MCF 10A (cell line): ENCODE data around the gene UBXN2A. TPM values are rescaled to one million over a fixed set of nuclear protein-coding genes. Genes with fewer than 3 reads are reported as not detected.

Experiments
- Bru-seq: library from RNA; stranded (reverse); fragments of 400-500 nt; gene quantifications from one replicate; lab custom pipeline; 2021; lab: Mats Ljungman, UMichigan
- BruChase-seq, 2 experiments: library from RNA; stranded (reverse); fragments of 400-500 nt; gene quantifications; one replicate each; lab custom pipeline; 2021; lab: Mats Ljungman, UMichigan
- BruUV-seq: library from RNA; stranded (reverse); fragments of 400-500 nt; replicated peaks from 2 replicates; lab custom pipeline; 2021; lab: Mats Ljungman, UMichigan
- CTCF ChIA-PET: fragments of 300-600 bp; sonication (Branson Sonifier 250); formaldehyde crosslinking; extraction: SDS; loops from one replicate; lab custom pipeline; 2021; ENCODE audit warnings: antibody characterized with exemption, inconsistent platforms; lab: Yijun Ruan, JAX
- POLR2A ChIA-PET: fragments of 300-600, 350-650 bp; sonication (Branson Sonifier 250); formaldehyde crosslinking; extraction: SDS; loops from one replicate; lab custom pipeline; 2020; ENCODE audit warnings: antibody characterized with exemption, inconsistent platforms; lab: Yijun Ruan, JAX
- DNase-seq: peaks from one replicate; pipeline ENCODE4 v3.0.0-alpha.2; 2018; ENCODE audit not compliant: unreplicated experiment
- H3K27ac Mint-ChIP-seq: one replicate; pipeline ENCODE4 v1.8.0; 2022; ENCODE audit warnings: mild to moderate bottlenecking, low read depth, mixed read lengths; ENCODE audit not compliant: unreplicated experiment
- H3K27me3 Mint-ChIP-seq: one replicate; pipeline ENCODE4 v1.8.0; 2022; ENCODE audit warnings: mixed read lengths; ENCODE audit not compliant: insufficient read depth, unreplicated experiment
- H3K36me3 Mint-ChIP-seq: one replicate; pipeline ENCODE4 v1.8.0; 2022; ENCODE audit warnings: mild to moderate bottlenecking, moderate library complexity, mixed read lengths; ENCODE audit not compliant: insufficient read depth, unreplicated experiment
- H3K4me1 Mint-ChIP-seq: one replicate; pipeline ENCODE4 v1.8.0; 2022; ENCODE audit warnings: mixed read lengths; ENCODE audit not compliant: insufficient read depth, unreplicated experiment
- H3K4me3 Mint-ChIP-seq: one replicate; pipeline ENCODE4 v1.8.0; 2022; ENCODE audit warnings: mild to moderate bottlenecking, moderate library complexity, mixed read lengths; ENCODE audit not compliant: unreplicated experiment
- H3K9me3 Mint-ChIP-seq: one replicate; pipeline ENCODE4 v1.8.0; 2022; ENCODE audit warnings: mixed read lengths; ENCODE audit not compliant: unreplicated experiment
- CTCF ChIP-seq: fragments of 200-600 bp; IDR thresholded peaks from one replicate; pipeline ENCODE4 v1.8.0; 2022; ENCODE audit warnings: antibody characterized with exemption, mild to moderate bottlenecking; ENCODE audit not compliant: unreplicated experiment
- intact Hi-C: fragments of 100-400 bp; cut with micrococcal nuclease; formaldehyde crosslinking; loops from 2 replicates; pipeline ENCODE4 v1.14.1; 2022
- long read RNA-seq: library from polyadenylated mRNA; stranded (forward); transcript quantifications from one replicate; pipeline ENCODE4 v2.0.0, GENCODE V29; 2022
- total RNA-seq: library from RNA; stranded (reverse); gene quantifications from 2 replicates; pipeline ENCODE4 v1.2.3, GENCODE V29; 2022

UBXN2A gene
- total RNA-seq (13.0 and 13.6 TPM in 2 replicates), Bru-seq, nascent RNA (percentile 59 among the genes with signal in this experiment), BruChase-seq, experiment 1, labeled RNA remaining after a 6-hour chase (percentile 67 among the genes with signal in this experiment), BruChase-seq, experiment 2, labeled RNA remaining after a 2-hour chase (percentile 63 among the genes with signal in this experiment)
- long read RNA-seq, full-length matches to known transcripts, result 43 of 58 reads
- long read RNA-seq, partial matches to known transcripts, result 0 of 58 reads
- long read RNA-seq, other reads (novel, unspliced or antisense), result 15 of 58 reads

DNA sequence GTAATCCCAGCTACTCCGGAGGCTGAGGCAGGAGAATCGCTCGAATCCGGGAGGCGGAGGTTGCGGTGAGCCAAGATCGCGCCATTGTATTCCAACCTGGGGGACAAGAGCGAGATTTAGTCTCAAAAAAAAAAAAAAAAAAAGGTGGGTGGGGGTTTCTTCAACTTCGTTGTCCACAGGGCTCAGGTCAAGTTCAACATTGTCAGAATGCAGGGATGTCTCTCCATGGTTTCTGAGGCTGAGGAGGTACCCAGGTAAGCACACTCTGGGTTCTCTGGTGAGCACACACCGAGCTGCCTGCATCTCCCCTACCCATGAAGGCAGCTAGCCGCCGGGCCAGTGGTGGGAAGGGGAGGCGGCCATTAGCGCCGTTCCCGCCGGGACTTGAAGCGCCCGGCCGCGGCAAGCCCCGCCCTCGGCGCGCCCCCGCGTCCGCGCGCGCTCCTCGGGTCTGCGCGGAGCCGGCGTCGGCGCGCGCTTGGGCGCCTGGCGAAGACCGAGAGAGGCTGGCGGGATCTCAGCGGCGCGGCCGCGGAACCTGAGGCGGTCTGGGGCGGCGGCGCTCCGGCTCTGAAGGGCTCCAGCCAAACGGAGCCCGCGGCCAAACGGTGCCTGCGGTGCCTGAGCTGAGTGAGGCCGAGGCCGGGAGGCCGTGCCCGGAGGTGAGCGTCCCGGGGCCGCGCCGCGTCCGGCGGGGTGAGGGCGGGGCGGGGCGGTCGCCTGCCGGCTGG lies at the start of gene UBXN2A:
Gene UBXN2A (plus strand): TSS at position 477 of the 731 bp plus-strand sequence. CDS start 17,852 bp downstream, outside the sequence.
- H3K27ac Mint-ChIP-seq, result peak within 1 kb of the TSS; percentile 30
- no peak for TF ChIP-seq CTCF
- peaks cover 8% of the 10 kb centered on the region for H3K36me3 Mint-ChIP-seq
- POLR2A ChIA-PET, result interaction anchor here (0.7 to 7.0 kb wide), 15 partner anchors 9 to 419 kb away, joined by 3 to 150 read pairs (median 4); partner anchors contain the start of genes ATAD2B, SF3B6, TP53I3 and WDCP
- DNase-seq, result peak; percentile 75
- BruUV-seq, result no TSS peak
- CTCF ChIA-PET, result interaction anchor here (0.7 to 4.6 kb wide), 4 partner anchors 13 to 144 kb away, joined by 3 to 49 read pairs (median 8); partner anchors contain the start of genes ATAD2B and TP53I3
- peaks cover 25% of the 10 kb centered on the region for H3K4me1 Mint-ChIP-seq
- H3K27me3 Mint-ChIP-seq, result no peaks in the 10 kb centered on the region
- peak within 1 kb of the TSS; percentile 76 for H3K4me3 Mint-ChIP-seq
- no peaks in the 10 kb centered on the region for H3K9me3 Mint-ChIP-seq
- intact Hi-C loops, result loop anchor here (1.0 to 5.0 kb wide), 3 partner anchors 13 to 142 kb away; partner anchors contain the start of genes ATAD2B and TP53I3

- DNase-seq, result no peak
- TF ChIP-seq CTCF, result no peak
- no peaks in the 10 kb centered on the region for H3K9me3 Mint-ChIP-seq
- H3K27ac Mint-ChIP-seq, result peak overlapping the region; percentile 49
- intact Hi-C loops, result no loop called here
- no peaks in the 10 kb centered on the region for H3K27me3 Mint-ChIP-seq
- no TSS peak for BruUV-seq
- no peaks in the 10 kb centered on the region for H3K36me3 Mint-ChIP-seq
- H3K4me3 Mint-ChIP-seq, result no peak overlapping the region
- peaks cover 24% of the 10 kb centered on the region for H3K4me1 Mint-ChIP-seq
- POLR2A ChIA-PET, result interaction anchor here (0.6 to 8.0 kb wide), 7 partner anchors 15 to 176 kb away, joined by 3 to 144 read pairs (median 4); partner anchors contain the start of genes ATAD2B and SF3B6
- CTCF ChIA-PET, result interaction anchor here (1.1 to 6.7 kb wide), 3 partner anchors 26 to 97 kb away, joined by 3 to 38 read pairs (median 4); partner anchors contain the start of gene ATAD2B
These were observed 40.1 kb upstream of the UBXN2A start for GRCh38 chr2:23900133-23900532.

GRCh38 chr2:23900541-23901322 lies 39.5 kb upstream of the UBXN2A start:
- no TSS peak for BruUV-seq
- no peaks in the 10 kb centered on the region for H3K27me3 Mint-ChIP-seq
- no peak for TF ChIP-seq CTCF
- peaks cover 24% of the 10 kb centered on the region for H3K4me1 Mint-ChIP-seq
- CTCF ChIA-PET, result interaction anchor here (0.6 to 6.7 kb wide), 7 partner anchors 16 to 97 kb away, joined by 3 to 38 read pairs (median 3); partner anchors contain the start of gene ATAD2B
- no peak overlapping the region for H3K4me3 Mint-ChIP-seq
- no peaks in the 10 kb centered on the region for H3K9me3 Mint-ChIP-seq
- no peaks in the 10 kb centered on the region for H3K36me3 Mint-ChIP-seq
- H3K27ac Mint-ChIP-seq, result peak overlapping the region; percentile 49
- POLR2A ChIA-PET, result interaction anchor here (0.6 to 8.0 kb wide), 15 partner anchors 9 to 183 kb away, joined by 3 to 144 read pairs (median 4); partner anchors contain the start of genes ATAD2B, SF3B6 and TP53I3
- intact Hi-C loops, result no loop called here
- peak; percentile 77 for DNase-seq
